IMR-90 (cell line): ENCODE results near the gene RPGR. TPM values are rescaled to one million over a fixed set of nuclear protein-coding genes. Genes with fewer than 3 reads are reported as not detected.

ENCODE experiments used
- ATAC-seq: fragments of 200-7000 bp; cut with Tn5 transposase; 2 replicates; pipeline ENCODE4 v1.9.1; 2020; ENCODE audit warnings: low read depth, mild to moderate bottlenecking, moderate library complexity
- BruUV-seq: library from RNA; stranded (reverse); fragments of 400-500 nt; replicated peaks from 2 replicates; lab custom pipeline; 2021; lab: Mats Ljungman, UMichigan
- CTCF ChIA-PET: fragments of 300-600 bp; formaldehyde crosslinking; extraction: SDS; loops from one replicate; lab custom pipeline; 2021; ENCODE audit warnings: antibody characterized with exemption; lab: Yijun Ruan, JAX
- POLR2A ChIA-PET: fragments of 300-600 bp; sonication (Branson Sonifier 250); formaldehyde crosslinking; loops from one replicate; lab custom pipeline; 2022; ENCODE audit warnings: antibody characterized with exemption; ENCODE audit not compliant: unreplicated experiment; lab: Charles Lee
- DNase-seq: peaks from one replicate; pipeline ENCODE4 v3.0.0; 2013
- H2AFZ ChIP-seq: replicated peaks from 2 replicates; pipeline ENCODE3; 2013; ENCODE audit warnings: low read length, mild to moderate bottlenecking; ENCODE audit not compliant: poor library complexity
- H2AK5ac ChIP-seq: 2 replicates; pipeline ENCODE4 v1.6.1; 2013; ENCODE audit warnings: low read depth, low read length, inconsistent platforms
- H2AK9ac ChIP-seq: replicated peaks from 2 replicates; pipeline ENCODE3; 2013; ENCODE audit warnings: mild to moderate bottlenecking, low read depth, low read length, moderate library complexity; ENCODE audit not compliant: poor library complexity
- H2BK120ac ChIP-seq: 2 replicates; pipeline ENCODE4 v1.6.1; 2013; ENCODE audit warnings: low read depth, low read length, inconsistent platforms
- H2BK15ac ChIP-seq: 3 replicates; pipeline ENCODE4 v1.6.1; 2013; ENCODE audit warnings: low read depth, low read length, inconsistent platforms
- H2BK20ac ChIP-seq: 2 replicates; pipeline ENCODE4 v1.6.1; 2013; ENCODE audit warnings: low read depth, mild to moderate bottlenecking, inconsistent platforms, low read length, moderate library complexity
- H2BK5ac ChIP-seq: 2 replicates; pipeline ENCODE4 v1.6.1; 2013; ENCODE audit warnings: mild to moderate bottlenecking, low read depth, low read length, inconsistent platforms; ENCODE audit not compliant: poor library complexity, severe bottlenecking
- H3K14ac ChIP-seq: replicated peaks from 2 replicates; pipeline ENCODE4 v1.6.1; 2013; ENCODE audit warnings: low read depth, low read length, inconsistent platforms
- H3K18ac ChIP-seq: 2 replicates; pipeline ENCODE4 v1.6.1; 2013; ENCODE audit warnings: low read depth, low read length, control low read depth
- H3K23ac ChIP-seq: 2 replicates; pipeline ENCODE4 v1.6.1; 2013; ENCODE audit warnings: low read depth, low read length, inconsistent platforms
- H3K27ac ChIP-seq: 2 replicates; pipeline ENCODE4 v1.5.1; 2013; ENCODE audit warnings: mild to moderate bottlenecking, control low read depth, low read length; ENCODE audit not compliant: insufficient read depth
- H3K27me3 ChIP-seq: 2 replicates; pipeline ENCODE4 v1.6.1; 2013; ENCODE audit warnings: low read length; ENCODE audit not compliant: control insufficient read depth, insufficient read depth
- H3K36me3 ChIP-seq: 2 replicates; pipeline ENCODE4 v1.6.1; 2013; ENCODE audit warnings: low read length, mixed read lengths; ENCODE audit not compliant: control insufficient read depth, insufficient read depth
- H3K4ac ChIP-seq: 2 replicates; pipeline ENCODE4 v1.6.1; 2013; ENCODE audit warnings: low read depth, low read length, inconsistent platforms
- H3K4me1 ChIP-seq: 2 replicates; pipeline ENCODE4 v1.6.1; 2013; ENCODE audit warnings: low read length, mixed read lengths; ENCODE audit not compliant: control insufficient read depth, insufficient read depth
- H3K4me2 ChIP-seq: 2 replicates; pipeline ENCODE4 v1.6.1; 2013; ENCODE audit warnings: low read depth, mild to moderate bottlenecking, control low read depth, low read length, moderate library complexity
- H3K4me3 ChIP-seq: 2 replicates; pipeline ENCODE4 v1.5.1; 2013; ENCODE audit warnings: low read depth, mild to moderate bottlenecking, control low read depth, low read length, moderate library complexity; ENCODE audit not compliant: insufficient read depth
- H3K56ac ChIP-seq: 2 replicates; pipeline ENCODE4 v1.6.1; 2013; ENCODE audit warnings: low read length, inconsistent platforms; ENCODE audit not compliant: insufficient read depth; ENCODE audit errors: extremely low read depth
- H3K79me1 ChIP-seq, 2 experiments: 2 replicates each; pipeline ENCODE4 v1.6.1; 2013; ENCODE audit warnings: low read length in 2 of 2, inconsistent platforms in 1 of 2, low read depth in 1 of 2
- H3K9ac ChIP-seq: 2 replicates; pipeline ENCODE4 v1.6.1; 2013; ENCODE audit warnings: low read depth, low read length, control low read depth
- H3K9me1 ChIP-seq: 2 replicates; pipeline ENCODE4 v1.6.1; 2013; ENCODE audit warnings: low read length, inconsistent platforms; ENCODE audit not compliant: insufficient read depth
- H3K9me3 ChIP-seq: 2 replicates; pipeline ENCODE4 v1.6.1; 2013; ENCODE audit warnings: low read length; ENCODE audit not compliant: control insufficient read depth, insufficient read depth
- H4K20me1 ChIP-seq: 2 replicates; pipeline ENCODE4 v1.6.1; 2013; ENCODE audit warnings: low read length, inconsistent platforms; ENCODE audit not compliant: insufficient read depth
- H4K5ac ChIP-seq: 2 replicates; pipeline ENCODE4 v1.6.1; 2013; ENCODE audit warnings: mild to moderate bottlenecking, low read depth, low read length, control low read depth
- H4K8ac ChIP-seq, 2 experiments: 2 replicates each; pipeline ENCODE4 v1.6.1; 2013; ENCODE audit warnings: low read depth in 2 of 2, low read length in 2 of 2, control low read depth in 1 of 2, inconsistent platforms in 1 of 2
- H4K91ac ChIP-seq: 2 replicates; pipeline ENCODE4 v1.6.1; 2013; ENCODE audit warnings: low read depth, low read length, inconsistent platforms; ENCODE audit not compliant: insufficient read depth
- CEBPB ChIP-seq: IDR thresholded peaks from 2 replicates; pipeline ENCODE4 v1.6.1; 2012; ENCODE audit warnings: low read depth, low read length, improper control_type of control experiment
- CHD1 ChIP-seq: IDR thresholded peaks from 2 replicates; pipeline ENCODE4 v1.6.1; 2012; ENCODE audit warnings: low read depth, low read length, improper control_type of control experiment
- FOS ChIP-seq: fragments of 150-350 bp; IDR thresholded peaks from 2 replicates; pipeline ENCODE4 v1.6.1; 2016; ENCODE audit warnings: low read depth, low read length
- MAZ ChIP-seq: IDR thresholded peaks from 2 replicates; pipeline ENCODE4 v1.6.1; 2012; ENCODE audit warnings: low read depth, mild to moderate bottlenecking, low read length, improper control_type of control experiment, moderate library complexity, borderline replicate concordance
- MXI1 ChIP-seq: IDR thresholded peaks from 2 replicates; pipeline ENCODE4 v1.6.1; 2012; ENCODE audit warnings: low read depth, mild to moderate bottlenecking, low read length, moderate library complexity, borderline replicate concordance
- POLR2A ChIP-seq: IDR thresholded peaks from 2 replicates; pipeline ENCODE4 v1.6.1; 2012; ENCODE audit warnings: mild to moderate bottlenecking, low read depth, low read length
- RAD21 ChIP-seq: IDR thresholded peaks from 2 replicates; pipeline ENCODE4 v1.6.1; 2012; ENCODE audit warnings: low read length, improper control_type of control experiment
- RFX5 ChIP-seq: IDR thresholded peaks from 2 replicates; pipeline ENCODE4 v1.8.0; 2012; ENCODE audit warnings: low read depth, mild to moderate bottlenecking, low read length, moderate library complexity
- SMC3 ChIP-seq: fragments of 150-350 bp; IDR thresholded peaks from 2 replicates; pipeline ENCODE4 v1.6.1; 2016; ENCODE audit warnings: low read depth, mild to moderate bottlenecking, antibody characterized with exemption, low read length, moderate library complexity
- USF2 ChIP-seq: fragments of 150-350 bp; IDR thresholded peaks from 2 replicates; pipeline ENCODE4 v1.6.1; 2017; ENCODE audit warnings: mild to moderate bottlenecking, antibody characterized with exemption, low read length, low read depth
- WGBS, 2 experiments: methylation state at CpG; one replicate each; pipeline versions ENCODE4 v1.1.5 to v1.1.7; 2013; ENCODE audit warnings: missing lambda C conversion rate in 2 of 2; ENCODE audit not compliant: insufficient read length in 1 of 2; ENCODE audit errors: extremely low coverage in 2 of 2; 5-methylcytosine and 5-hydroxymethylcytosine counted together
- dilution Hi-C: fragments of 300-500 bp; cut with HindIII; formaldehyde crosslinking; loops from one replicate; pipeline ENCODE4 v1.14.3; 2018; ENCODE audit warnings: low sequenced_read_pairs; ENCODE audit not compliant: unreplicated experiment
- in situ Hi-C: fragments of 300-500 bp; cut with MboI; formaldehyde crosslinking; loops from 3 replicates; pipeline ENCODE4 v1.14.3; 2019; ENCODE audit warnings: low sequenced_read_pairs, inconsistent platforms, mixed read lengths
- intact Hi-C: fragments of 100-400 bp; cut with micrococcal nuclease; formaldehyde crosslinking; loops from 2 replicates; pipeline ENCODE4 v1.10.0; 2022
- polyA plus RNA-seq, 3 experiments: library from polyadenylated mRNA; depleted of rRNA; stranded (reverse); fragments of >200 nt; gene quantifications; 2 replicates each; pipeline ENCODE4 v1.2.3, GENCODE V29; 2012; ENCODE audit warnings: low replicate concordance in 1 of 3
- total RNA-seq: library from RNA; depleted of rRNA; stranded (reverse); fragments of >200 nt; gene quantifications from 2 replicates; pipeline ENCODE4 v1.2.3, GENCODE V29; 2012

RPGR gene
- total and polyA plus RNA-seq, 2 of the 4 experiments (the other 2 are of a cell fraction), result 2.2 to 3.8 TPM

- ATAC-seq, result no peak
- H3K27ac ChIP-seq, result no peak overlapping the region
- CTCF ChIA-PET, result no interaction called here
These were observed 15.6 kb downstream of the RPGR start for GRCh38 chrX:38311743-38312142.

More at GRCh38 chrX:38311743-38312142, 15.6 kb downstream of the RPGR start:
- H4K91ac ChIP-seq, result peak overlapping the region; percentile 9; the same call in 1 of the 2 replicates
- H3K9me1 ChIP-seq, result no peaks in the 10 kb centered on the region
- no peak overlapping the region for H3K56ac ChIP-seq
- H3K23ac ChIP-seq, result no peak overlapping the region
- no peaks in the 10 kb centered on the region for H4K20me1 ChIP-seq
- in situ Hi-C loops (no loop called here), dilution Hi-C loops (no loop called here), intact Hi-C loops (no loop called here)
- POLR2A ChIA-PET, result no interaction called here
- H2AK5ac ChIP-seq, result 0 out of 2 replicates have a peak overlapping the region, but pooled peaks have one; percentile 24
- peak overlapping the region; percentile 60 for H2BK20ac ChIP-seq
- peak overlapping the region; percentile 19; the same call in 1 of the 2 replicates for H3K18ac ChIP-seq
- H2AK9ac ChIP-seq, result no peak overlapping the region
- DNase-seq, result no peak
- peak overlapping the region; percentile 59; the same call in 1 of the 2 replicates for H3K4ac ChIP-seq
- H4K8ac ChIP-seq, result peak overlapping the region in 1 of 2 experiments; percentile 57; a peak in 1 of 4 replicates
- no peaks in the 10 kb centered on the region for H3K27me3 ChIP-seq
- peak overlapping the region; percentile 73; the same call in 1 of the 2 replicates for H2BK120ac ChIP-seq
- no peaks in the 10 kb centered on the region for H3K79me1 ChIP-seq
- H3K36me3 ChIP-seq, result no peaks in the 10 kb centered on the region
- no TSS peak for BruUV-seq
- H2BK5ac ChIP-seq, result peak overlapping the region; percentile 54
- no peak overlapping the region for H3K4me2 ChIP-seq
- TF ChIP-seq RFX5, result no peak
- TF ChIP-seq FOS, result no peak
- no peak for TF ChIP-seq CEBPB
- no peak for TF ChIP-seq USF2
- no peak for TF ChIP-seq CHD1
- no peak for TF ChIP-seq MAZ
- no peak for TF ChIP-seq RAD21
- no peak for TF ChIP-seq SMC3
- TF ChIP-seq POLR2A, result no peak
- no peak for TF ChIP-seq MXI1
- H3K4me3 ChIP-seq, result no peak overlapping the region
- peaks cover 2% of the 10 kb centered on the region for H3K4me1 ChIP-seq
- H4K5ac ChIP-seq, result no peak overlapping the region; the same call in 1 of the 2 replicates
- no CpG with 5 or more reads among the region's 2 CpGs for WGBS, 2 experiments
- H3K9ac ChIP-seq, result no peak overlapping the region
- no peaks in the 10 kb centered on the region for H3K9me3 ChIP-seq
- no peak overlapping the region for H3K14ac ChIP-seq
- peak overlapping the region; percentile 40 for H2AFZ ChIP-seq
- no peak overlapping the region for H2BK15ac ChIP-seq
